IMR-90 (cell line): ENCODE measurements around the gene DUOX2.

Experiments used
- BHLHE40 ChIP-seq: fragments of 150-350 bp; IDR thresholded peaks from 2 replicates; pipeline ENCODE4 v1.6.1; 2016; ENCODE audit warnings: mild to moderate bottlenecking, low read depth, low read length
- CEBPB ChIP-seq: IDR thresholded peaks from 2 replicates; pipeline ENCODE4 v1.6.1; 2012; ENCODE audit warnings: low read depth, low read length, improper control_type of control experiment
- FOS ChIP-seq: fragments of 150-350 bp; IDR thresholded peaks from 2 replicates; pipeline ENCODE4 v1.6.1; 2016; ENCODE audit warnings: low read depth, low read length
- MAFK ChIP-seq: IDR thresholded peaks from 2 replicates; pipeline ENCODE4 v1.6.1; 2012; ENCODE audit warnings: low read depth, low read length, improper control_type of control experiment
- MAZ ChIP-seq: IDR thresholded peaks from 2 replicates; pipeline ENCODE4 v1.6.1; 2012; ENCODE audit warnings: low read depth, mild to moderate bottlenecking, low read length, improper control_type of control experiment, moderate library complexity, borderline replicate concordance
- MXI1 ChIP-seq: IDR thresholded peaks from 2 replicates; pipeline ENCODE4 v1.6.1; 2012; ENCODE audit warnings: low read depth, mild to moderate bottlenecking, low read length, moderate library complexity, borderline replicate concordance
- NFE2L2 ChIP-seq: fragments of 150-350 bp; IDR thresholded peaks from 2 replicates; pipeline ENCODE4 v1.6.1; 2016; ENCODE audit warnings: low read depth, mild to moderate bottlenecking, low read length
- POLR2A ChIP-seq: IDR thresholded peaks from 2 replicates; pipeline ENCODE4 v1.6.1; 2012; ENCODE audit warnings: mild to moderate bottlenecking, low read depth, low read length
- RAD21 ChIP-seq: IDR thresholded peaks from 2 replicates; pipeline ENCODE4 v1.6.1; 2012; ENCODE audit warnings: low read length, improper control_type of control experiment
- RCOR1 ChIP-seq: IDR thresholded peaks from 2 replicates; pipeline ENCODE4 v1.6.1; 2012; ENCODE audit warnings: mild to moderate bottlenecking, low read length, improper control_type of control experiment; ENCODE audit not compliant: insufficient replicate concordance
- SMC3 ChIP-seq: fragments of 150-350 bp; IDR thresholded peaks from 2 replicates; pipeline ENCODE4 v1.6.1; 2016; ENCODE audit warnings: low read depth, mild to moderate bottlenecking, antibody characterized with exemption, low read length, moderate library complexity
- USF2 ChIP-seq: fragments of 150-350 bp; IDR thresholded peaks from 2 replicates; pipeline ENCODE4 v1.6.1; 2017; ENCODE audit warnings: mild to moderate bottlenecking, antibody characterized with exemption, low read length, low read depth
- TF ChIP-seq, protein P1 (sequence below): conservative IDR thresholded peaks from 2 replicates; pipeline ENCODE4 v1.5.1; 2012; ENCODE audit warnings: mild to moderate bottlenecking, low read depth, low read length, improper control_type of control experiment
- TF ChIP-seq, protein P2 (sequence below): fragments of 150-350 bp; IDR thresholded peaks from 2 replicates; pipeline ENCODE4 v1.6.1; 2016; ENCODE audit warnings: low read depth, mild to moderate bottlenecking, low read length, moderate library complexity, borderline replicate concordance

GRCh38 chr15:45115312-45115820, 1.4 kb upstream of the DUOX2 start:
- TF ChIP-seq, protein P1, sequence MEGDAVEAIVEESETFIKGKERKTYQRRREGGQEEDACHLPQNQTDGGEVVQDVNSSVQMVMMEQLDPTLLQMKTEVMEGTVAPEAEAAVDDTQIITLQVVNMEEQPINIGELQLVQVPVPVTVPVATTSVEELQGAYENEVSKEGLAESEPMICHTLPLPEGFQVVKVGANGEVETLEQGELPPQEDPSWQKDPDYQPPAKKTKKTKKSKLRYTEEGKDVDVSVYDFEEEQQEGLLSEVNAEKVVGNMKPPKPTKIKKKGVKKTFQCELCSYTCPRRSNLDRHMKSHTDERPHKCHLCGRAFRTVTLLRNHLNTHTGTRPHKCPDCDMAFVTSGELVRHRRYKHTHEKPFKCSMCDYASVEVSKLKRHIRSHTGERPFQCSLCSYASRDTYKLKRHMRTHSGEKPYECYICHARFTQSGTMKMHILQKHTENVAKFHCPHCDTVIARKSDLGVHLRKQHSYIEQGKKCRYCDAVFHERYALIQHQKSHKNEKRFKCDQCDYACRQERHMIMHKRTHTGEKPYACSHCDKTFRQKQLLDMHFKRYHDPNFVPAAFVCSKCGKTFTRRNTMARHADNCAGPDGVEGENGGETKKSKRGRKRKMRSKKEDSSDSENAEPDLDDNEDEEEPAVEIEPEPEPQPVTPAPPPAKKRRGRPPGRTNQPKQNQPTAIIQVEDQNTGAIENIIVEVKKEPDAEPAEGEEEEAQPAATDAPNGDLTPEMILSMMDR, result no peak
- TF ChIP-seq RAD21 (no peak), POLR2A (no peak), RCOR1 (no peak), FOS (no peak), MAFK (no peak), CEBPB (no peak), NFE2L2 (no peak), BHLHE40 (no peak), USF2 (no peak), MAZ (no peak), SMC3 (no peak), MXI1 (no peak)
- TF ChIP-seq, protein P2, sequence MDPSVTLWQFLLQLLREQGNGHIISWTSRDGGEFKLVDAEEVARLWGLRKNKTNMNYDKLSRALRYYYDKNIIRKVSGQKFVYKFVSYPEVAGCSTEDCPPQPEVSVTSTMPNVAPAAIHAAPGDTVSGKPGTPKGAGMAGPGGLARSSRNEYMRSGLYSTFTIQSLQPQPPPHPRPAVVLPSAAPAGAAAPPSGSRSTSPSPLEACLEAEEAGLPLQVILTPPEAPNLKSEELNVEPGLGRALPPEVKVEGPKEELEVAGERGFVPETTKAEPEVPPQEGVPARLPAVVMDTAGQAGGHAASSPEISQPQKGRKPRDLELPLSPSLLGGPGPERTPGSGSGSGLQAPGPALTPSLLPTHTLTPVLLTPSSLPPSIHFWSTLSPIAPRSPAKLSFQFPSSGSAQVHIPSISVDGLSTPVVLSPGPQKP, result no peak
